Stimulated activated CD8-positive, alpha-beta memory T cell treated with anti-CD3 and anti-CD28 coated beads, Interleukin-4, amount 100 ng/mL, for 1 hour (primary cell): ENCODE results near the gene BICD1.
"Not testable (repeated sequence)": the region's sequence is repeated elsewhere in the genome, so short reads cannot be mapped to it uniquely, and the experiment has no call there.

Experiments used
- DNase-seq, 2 donors: peaks; one replicate each; pipeline ENCODE4 v3.0.0-alpha.2; 2020; ENCODE audit warnings: low read depth in 2 of 2, low spot score in 1 of 2

The BICD1 gene

DNA sequence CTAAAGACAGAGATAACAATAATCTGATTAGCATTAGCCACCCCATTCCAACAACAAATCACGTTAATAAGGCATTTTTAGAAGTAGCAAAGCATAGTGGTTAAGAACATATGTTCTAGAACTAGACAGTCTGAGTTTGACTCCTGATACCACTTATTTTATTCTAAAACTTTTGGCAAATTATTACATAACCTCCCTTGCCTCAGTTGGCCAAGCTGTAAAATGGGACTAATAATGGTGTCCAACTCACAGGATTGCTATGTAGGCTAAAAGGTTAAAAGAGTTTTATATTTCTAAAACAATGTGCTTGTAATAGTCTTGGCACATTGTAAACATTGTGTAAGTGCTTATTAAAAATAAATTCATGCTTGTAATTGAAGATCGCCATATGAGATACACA, 168.0 kb downstream of the BICD1 start:
- DNase-seq: no peak

DNA sequence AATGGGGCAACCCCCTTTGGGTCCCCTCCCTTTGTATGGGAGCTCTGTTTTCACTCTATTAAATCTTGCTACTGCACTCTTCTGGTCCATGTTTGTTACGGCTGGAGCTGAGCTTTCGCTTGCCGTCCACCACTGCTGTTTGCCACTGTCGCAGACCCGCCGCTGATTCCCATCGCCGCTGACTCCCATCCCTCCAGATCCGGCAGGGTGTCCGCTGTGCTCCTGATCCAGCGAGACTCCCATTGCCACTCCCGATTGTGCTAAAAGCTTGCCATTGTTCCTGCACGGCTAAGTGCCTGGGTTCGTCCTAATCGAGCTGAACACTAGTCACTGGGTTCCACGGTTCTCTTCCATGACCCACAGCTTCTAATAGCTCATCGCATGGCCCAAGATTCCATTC, 168.9 kb downstream of the BICD1 start:
- not testable (repeated sequence) for DNase-seq

DNA sequence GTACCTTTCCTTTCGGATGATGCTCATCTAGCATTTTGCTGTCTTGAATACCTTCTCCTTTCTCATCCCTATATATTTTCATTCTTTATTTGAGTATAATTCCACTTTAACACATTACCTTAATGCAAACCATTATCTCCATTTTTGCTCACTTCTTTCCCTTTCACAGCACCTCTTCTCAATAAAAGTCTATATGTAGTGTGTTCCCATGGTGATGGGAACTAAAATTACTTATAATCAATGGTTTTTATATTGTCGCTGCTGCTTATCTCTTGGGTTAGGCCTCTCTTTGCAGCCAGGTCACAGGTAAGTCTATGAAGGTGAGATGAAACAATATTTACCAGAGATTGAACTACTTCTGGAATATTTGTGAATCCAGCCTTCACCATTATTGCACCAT, 171.1 kb downstream of the BICD1 start:
- DNase-seq: no peak

DNA sequence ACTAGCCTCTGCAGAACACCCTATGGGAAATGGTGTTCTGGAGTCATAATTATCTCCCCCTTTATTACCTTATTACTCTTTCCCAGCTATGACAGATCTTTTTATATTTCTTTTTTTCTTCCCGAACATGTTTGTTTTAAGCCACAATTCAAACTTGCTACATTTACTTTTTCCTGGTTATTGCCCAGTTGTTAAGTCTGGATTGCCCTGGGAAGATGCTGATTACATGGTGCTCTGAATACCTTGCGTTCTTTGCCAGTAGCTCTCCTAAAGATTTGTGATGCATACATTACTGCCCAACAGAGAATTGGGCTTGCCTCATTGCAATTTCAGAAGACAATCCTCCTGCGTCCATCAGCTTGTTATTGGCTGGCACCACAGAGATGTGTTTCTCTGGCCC, 174.5 kb downstream of the BICD1 start:
- DNase-seq: no peak

DNA sequence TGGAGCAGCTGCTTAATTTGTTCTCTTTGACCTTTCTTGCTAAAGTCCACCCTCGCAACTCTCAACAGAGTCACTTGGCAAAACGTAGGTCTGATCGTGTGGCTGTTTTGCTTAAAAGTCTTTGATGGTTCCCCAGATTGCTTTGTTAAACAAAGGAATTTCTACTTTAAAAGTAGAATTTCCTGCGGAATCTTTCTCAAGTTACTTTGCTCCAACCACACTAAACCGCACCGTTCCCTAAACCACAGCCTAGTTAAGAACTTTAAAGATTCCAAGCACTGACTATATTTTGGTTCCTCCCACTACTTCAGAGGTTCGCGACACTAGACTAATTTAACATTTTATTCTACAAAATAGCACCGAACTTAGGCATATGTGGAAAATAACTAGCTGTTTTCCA, 177.9 kb downstream of the BICD1 start:
- no peak for DNase-seq

DNA sequence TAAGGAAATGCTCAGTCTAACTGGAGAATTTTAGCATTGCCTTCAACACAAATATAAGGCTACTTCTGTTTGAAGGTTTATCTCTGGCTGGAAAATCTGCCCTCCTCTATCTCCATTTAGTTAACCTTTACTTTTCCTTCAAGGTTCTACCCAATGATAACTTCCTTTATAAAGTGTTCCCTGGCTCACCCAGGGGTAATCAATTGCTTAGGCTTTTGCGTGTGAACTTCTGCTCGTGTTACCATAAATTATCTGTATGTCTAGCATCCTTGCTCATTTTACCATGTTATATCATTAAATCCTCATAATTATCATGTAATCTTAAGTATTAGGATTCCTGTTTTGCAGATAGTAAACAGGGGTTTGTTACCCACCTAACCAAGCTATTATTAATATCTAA, 178.4 kb downstream of the BICD1 start:
- DNase-seq: no peak

DNA sequence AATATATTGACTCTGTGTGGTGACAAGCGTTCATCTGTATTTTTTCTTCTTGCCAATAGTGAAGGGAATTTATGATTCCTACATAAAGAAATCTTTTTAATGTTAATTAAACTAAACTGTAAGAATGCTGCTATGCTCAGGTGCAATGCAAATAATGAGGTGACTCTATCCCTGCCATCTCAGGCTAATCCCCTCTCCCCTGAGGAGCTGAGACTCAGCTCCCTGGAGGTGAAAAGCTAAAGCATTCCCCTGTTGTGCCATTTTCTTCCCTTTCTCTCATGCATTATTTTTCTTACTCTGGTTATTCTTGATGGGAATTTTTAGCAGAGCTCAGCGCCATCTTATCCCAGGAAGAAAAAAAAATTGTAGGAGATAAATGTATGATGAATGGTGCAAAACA, 178.8 kb downstream of the BICD1 start:
- DNase-seq: no peak

DNA sequence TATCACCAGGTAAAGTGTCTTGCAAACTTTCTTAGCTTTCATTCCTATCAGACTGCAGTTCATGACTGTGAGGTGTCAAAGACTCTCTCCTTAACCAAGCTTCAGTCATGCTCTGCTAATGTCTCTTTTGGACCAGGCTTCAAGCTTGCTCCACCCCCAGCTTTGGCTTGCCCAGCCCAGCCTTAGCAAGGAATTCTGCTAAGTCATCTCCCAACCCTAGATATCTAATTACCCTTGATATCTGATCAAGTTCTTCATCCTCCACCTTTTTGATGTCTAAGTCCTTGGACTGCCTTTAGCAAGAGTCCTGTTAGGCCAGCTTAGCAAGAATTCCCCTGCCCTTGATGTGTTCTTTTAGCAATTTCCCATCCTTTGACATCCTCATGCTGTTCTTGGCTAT, 183.8 kb downstream of the BICD1 start:
- DNase-seq: no peak

DNA sequence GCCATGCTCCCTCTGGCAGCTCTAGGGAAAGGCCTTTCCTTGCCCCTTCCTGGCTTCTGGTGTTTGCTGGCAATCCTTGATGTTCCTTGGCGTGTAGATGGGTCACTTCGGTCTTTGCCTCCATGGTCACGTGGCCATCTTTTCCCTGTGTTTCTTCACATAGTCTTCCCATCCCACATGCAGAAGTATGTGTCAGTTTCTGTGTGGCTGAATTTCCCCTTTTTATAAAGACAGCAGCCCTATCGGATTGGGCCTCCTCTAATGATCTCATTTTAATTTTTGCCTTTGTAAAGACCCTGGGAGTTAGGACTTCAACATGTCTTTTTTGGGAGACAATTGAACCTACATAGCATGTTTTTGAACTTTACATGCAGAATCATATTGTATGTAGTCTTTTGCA, 185.5 kb downstream of the BICD1 start:
- no peak for DNase-seq

DNA sequence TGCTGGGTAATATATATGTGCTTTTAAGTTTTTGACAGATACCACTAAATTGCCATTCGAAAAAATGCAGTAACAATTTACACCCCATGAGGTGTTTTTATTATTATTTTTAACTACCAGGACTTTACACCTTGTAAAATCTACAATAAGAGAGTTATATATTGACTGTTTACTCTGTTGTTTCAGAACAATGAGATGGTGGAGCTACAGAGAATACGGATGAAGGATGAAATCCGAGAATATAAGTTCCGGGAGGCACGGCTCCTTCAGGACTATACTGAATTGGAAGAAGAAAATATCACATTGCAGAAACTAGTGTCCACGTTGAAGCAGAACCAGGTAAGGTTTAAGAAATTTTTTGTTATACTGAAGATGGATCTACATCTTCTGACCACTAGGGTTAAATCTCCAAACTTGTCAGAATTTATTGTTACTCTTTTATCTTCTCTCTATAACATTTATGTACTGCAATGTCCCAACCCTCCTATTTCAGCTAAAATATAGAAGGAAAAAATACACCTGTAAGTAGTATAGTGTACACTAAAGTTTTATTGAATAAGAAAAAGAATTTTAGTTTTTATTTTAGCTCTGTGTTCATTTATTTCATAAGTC, 187.3 kb downstream of the BICD1 start:
- DNase-seq: no peak

DNA sequence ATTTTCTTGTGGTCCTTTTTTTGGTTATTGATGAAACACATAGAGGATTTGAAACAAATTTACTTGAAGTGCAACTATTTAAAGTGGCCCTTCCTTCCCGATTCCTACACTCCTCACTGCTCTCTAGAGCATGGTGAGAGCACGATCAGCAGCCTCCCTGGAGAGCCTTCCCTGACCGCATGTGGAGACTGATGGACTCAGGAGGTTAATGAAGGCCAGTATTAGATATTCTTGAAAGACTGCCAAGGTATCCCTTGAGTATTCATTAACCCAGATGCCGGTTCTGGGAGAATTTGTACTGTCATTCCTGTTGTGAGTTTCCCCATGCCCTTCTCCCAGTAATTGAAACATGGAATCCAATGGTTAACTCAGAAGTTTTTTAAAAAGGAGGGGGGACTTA, 189.9 kb downstream of the BICD1 start:
- DNase-seq: no peak

DNA sequence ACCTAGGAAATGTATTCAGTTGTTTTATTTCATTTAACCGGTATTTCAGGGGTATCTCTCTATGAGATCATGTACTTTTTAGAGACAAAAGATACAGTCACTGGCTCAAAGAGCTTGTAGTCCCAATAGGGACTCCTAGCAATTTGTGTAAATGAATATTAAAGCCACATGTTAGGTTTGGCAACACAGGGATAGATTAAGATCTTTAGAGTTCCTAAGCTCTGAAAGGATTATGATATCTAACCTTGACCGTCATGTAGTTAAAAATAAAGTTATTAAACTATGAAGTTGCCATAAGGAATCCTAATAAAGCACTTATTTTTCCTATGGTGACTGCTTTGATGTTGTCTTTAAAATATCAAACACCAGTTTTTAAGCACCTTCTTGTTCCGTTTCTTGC, 192.3 kb downstream of the BICD1 start:
- DNase-seq: no peak

DNA sequence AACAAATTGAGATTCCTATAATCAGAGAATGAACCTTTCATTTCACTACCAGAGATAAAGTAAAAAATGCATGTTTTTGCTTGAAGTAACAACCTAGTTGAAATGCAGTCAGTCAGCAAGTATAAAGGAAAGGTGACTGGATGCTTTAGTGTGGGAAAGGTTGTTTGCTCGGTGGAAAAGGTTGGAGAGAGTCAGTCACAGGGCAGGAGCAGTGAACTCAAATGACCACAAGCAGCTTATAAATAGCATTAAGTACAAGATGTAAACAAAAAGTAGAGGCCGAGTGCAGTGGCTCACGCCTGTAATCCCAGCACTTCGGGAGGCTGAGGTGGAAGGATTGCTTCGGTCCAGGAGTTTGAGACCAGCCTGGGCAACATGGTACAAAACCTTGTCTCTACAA, 194.6 kb downstream of the BICD1 start:
- no peak for DNase-seq

DNA sequence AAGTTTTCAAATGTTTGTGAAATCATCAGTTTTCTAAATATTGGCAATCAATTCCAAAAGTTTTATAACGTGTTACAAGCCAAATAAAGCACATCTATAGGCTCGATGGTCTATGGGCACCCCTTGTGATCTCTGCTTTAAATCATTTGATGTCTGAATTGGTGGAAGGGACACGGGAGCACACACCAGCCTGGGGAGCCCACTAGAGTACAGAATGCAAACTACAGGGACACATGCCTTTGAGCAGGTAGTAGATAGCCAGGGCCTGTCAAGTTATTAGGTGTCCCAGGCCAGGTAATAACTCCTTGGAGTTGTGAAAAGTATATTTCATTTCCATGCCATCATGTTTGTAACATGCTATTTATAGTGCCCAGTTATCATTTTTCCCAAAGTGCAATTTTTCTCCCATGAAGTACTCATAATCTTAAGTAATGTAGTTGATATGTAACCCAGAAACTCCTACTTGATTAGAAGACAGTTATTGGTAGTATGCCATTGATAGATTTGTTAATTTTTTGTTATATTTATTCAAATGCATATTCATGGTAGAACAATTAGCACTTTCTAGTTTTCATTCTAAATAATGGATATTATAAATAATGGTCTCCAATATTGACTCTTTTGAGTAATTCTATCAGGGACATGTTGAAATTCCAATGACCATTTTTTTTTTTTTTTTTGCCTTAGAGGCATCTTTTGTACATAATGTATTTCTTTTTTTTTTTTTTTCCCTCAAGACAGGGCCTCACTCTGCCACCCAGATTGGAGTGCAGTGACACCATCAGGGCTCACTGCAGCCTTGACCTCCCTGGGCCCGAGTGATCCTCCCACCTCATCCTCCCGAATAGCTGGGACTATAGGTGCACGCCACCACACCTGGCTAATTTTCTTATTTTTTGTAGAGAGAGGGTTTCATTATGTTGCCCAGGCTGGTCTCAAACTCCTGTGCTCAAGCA, 195.8 kb downstream of the BICD1 start:
- DNase-seq: no peak

DNA sequence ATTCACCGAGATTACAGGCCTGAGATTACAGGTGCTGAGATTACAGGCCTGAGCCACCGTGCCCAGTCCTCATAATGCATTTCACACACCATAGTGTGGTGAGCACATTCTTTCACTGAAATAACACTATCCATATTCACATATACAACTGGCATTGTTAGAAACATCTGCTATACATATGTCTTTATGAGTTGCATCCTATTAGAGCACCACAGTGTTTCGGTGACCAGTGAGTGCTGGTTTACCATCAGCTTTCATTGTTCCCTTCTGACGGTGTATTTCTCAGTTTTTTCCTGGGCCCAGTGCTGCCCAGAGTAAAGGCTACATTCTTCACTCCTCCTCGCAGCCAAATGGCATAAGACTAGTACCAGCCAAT, 196.5 kb downstream of the BICD1 start:
- no peak for DNase-seq

DNA sequence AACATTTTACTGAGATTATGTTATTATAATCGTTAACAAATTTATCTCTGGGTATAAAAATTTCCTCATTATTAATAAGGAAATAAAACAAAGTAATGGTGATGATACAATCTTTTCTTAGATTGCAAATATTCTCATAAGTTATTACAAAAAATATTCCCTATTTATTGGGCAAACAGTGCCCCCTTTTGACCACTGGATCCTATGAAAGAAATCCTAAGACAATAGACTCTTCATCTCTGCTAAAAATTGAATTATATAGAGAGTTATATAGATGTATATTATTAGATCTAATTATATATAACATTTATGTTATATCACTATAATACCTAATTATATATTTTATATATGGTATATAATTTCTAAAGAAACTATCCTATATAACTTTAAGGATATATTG, 198.5 kb downstream of the BICD1 start:
- DNase-seq: no peak

DNA sequence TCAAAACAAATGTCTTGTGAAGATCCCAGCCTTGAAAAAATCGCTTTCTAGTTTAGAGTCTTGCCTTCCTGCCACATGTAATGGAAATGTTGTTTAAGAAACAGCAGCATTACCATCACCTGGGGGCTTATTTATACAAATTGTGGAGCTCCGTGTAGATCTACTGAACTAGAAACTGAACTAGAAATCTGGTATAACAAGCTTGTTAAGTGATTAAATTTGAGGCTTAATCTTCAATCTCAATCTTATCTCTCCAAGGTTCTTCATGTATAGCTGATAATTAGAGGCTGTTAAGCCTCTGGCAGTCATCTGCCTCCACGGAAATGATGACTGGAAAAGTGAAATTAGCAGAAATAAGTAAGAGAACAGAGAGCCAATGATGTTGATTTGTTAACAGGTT, 200.7 kb downstream of the BICD1 start:
- DNase-seq: no peak

DNA sequence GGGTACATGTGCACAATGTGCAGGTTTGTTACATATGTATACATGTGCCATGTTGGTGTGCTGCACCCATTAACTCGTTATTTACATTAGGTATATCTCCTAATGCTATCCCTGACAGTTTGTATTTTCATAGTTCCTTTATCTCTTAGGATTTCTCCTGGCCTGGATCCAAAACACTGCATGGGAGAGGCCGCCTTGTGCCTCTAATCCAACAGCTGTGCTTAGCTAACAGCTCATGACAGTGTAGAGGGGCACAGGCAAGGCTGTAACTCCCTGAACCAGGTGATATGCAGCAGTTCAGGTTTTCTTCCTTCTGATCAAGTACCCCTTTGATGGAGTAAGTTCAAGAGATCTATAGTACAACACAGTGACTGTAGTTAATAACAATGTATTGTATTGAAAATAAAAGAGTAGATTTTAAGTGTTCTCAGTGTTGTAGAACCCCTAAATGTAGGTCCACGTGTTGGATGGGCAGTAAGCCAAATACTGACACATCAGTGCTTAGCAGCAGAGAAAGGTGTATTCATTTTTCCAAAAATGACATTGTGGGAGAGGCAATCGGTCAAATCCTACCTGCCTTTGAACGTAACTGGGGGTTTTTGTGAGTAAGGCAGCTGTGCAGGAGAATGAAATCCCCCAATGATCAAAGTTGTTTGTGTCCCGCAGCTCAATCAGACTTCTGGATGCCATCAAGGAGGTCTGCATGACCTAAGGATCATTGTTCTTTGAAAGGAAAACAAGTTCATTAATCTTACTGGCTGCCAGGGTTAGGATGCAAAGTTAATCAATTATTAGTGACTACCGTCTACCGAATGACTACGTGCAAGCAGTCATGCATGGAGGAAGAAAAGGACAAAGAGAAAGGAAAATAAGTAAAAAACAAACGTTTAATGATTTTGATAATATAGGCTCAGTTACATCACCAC, 203.4 kb downstream of the BICD1 start:
- no peak for DNase-seq

DNA sequence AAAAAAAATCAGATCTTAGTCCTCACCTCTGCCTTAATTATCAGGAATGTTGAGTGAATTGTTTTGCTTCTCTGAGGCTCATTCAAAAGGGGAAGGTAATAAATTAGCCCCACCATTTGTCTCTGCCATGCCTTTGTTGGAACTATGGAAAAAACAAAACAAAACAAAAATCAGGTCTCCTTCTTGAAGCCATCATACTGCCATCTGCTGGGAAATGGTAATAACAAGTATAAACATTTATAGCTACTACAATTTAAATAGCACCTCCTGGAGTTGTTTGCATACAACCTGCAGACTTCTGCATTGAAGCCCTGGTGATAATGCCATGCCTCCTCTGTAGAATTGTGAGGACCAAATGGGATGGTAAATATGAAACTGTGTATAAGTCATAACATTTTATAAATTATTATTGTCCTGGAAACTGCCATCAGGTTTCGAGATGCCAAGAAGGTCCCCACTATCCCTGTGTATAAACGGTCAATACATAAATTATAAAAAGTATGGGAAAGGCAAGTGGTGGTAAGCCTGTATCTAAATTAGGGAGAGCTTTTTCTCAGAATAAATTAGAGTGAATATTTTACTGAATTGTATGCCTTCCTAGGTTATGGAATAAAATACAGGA, 205.5 kb downstream of the BICD1 start:
- no peak for DNase-seq

DNA sequence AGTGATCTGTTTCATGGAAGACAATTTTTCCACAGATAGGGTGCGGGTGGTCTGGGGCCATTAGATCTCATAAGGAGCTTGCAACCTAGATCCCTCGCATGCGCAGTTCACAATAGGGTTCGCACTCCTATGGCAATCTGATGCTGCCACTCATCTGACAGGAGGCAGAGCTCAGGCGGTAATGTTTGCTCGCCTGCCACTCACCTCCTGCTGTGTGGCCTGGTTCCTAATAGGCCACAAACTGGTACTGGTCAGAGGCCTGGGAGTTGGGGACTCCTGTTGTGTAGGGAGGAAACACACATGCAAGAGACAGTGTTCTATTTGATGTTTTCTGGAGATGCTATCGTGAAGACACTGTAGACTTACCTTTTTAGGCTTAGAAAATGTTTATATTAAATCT, 215.7 kb downstream of the BICD1 start:
- no peak for DNase-seq

DNA sequence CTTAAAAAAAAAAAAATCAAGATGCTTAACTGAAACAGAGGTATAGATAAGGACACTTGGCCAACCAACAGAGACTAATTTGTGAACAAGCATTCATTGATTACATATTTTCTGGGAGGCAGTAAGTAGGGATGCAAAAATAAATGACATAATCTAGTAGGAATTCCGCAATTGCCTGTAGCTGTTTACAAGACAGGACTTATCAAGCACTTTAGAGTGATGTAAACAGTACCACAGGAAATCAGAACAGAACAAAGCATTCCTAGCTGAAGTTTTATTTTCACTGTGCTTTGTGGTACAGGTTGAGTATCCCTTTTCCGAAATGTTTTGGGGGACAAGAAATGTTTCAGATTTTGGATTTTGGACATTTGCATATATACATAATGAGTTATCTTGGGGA, 224.5 kb downstream of the BICD1 start:
- DNase-seq: no peak
